ENCODE data around the gene PDZD2. TPM values are rescaled to one million over a fixed set of nuclear protein-coding genes. Genes with fewer than 3 reads are reported as not detected.

The PDZD2 gene
- total and polyA plus RNA-seq, 2 donors (not counting 3 experiments of a cell fraction or from before 2014, with no cell fraction given): 0.66 to 6.9 TPM

DNA sequence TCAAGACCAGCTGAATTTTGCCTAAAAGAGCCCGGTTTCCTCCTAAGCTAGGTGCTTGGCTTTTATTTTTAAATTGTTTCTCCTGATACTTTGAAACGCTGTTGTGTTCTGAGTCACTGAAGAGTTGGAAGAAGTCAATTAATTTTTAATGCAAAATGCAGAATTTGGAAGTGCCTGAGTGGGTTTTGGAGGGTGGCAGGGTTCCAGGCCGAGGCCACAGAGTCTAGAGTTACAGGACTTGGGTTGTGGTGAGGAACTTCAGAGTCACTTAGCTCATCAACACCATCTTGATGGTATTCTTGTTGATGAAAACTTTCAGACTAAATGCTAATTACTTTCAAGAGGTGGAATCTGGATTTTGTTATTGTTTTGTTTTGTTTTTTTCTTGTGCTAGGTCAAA, 130.6 kb downstream of the PDZD2 start:
- BruUV-seq (replicated peaks): no TSS peak
- Histone ChIP-seq H3K9me1 (replicated peaks; ENCODE audit: control insufficient read depth, extremely low read depth, insufficient read depth, low read length) (no peaks in the 10 kb centered on the region), H3K27ac (ENCODE audit: insufficient read depth, low read depth, low read length) (no peak overlapping the region), H3K27me3 (ENCODE audit: control insufficient read depth in 2 of 2, insufficient read depth in 2 of 2, low read length in 2 of 2) (no peaks in the 10 kb centered on the region), H3K79me2 (ENCODE audit: control insufficient read depth, insufficient read depth, low read length) (no peaks in the 10 kb centered on the region), H3K4me1 (ENCODE audit: control insufficient read depth, extremely low read depth, insufficient read depth, low read length) (no peaks in the 10 kb centered on the region), H4K20me1 (replicated peaks; ENCODE audit: control insufficient read depth, extremely low read depth, insufficient read depth, low read length) (no peaks in the 10 kb centered on the region), H3K9me3 (replicated peaks; ENCODE audit: control insufficient read depth, insufficient read depth, low read length) (no peaks in the 10 kb centered on the region), H3K36me3 (ENCODE audit: control insufficient read depth in 2 of 2, extremely low read depth in 1 of 2, insufficient read depth in 2 of 2, low read length in 2 of 2) (no peaks in the 10 kb centered on the region), H2AFZ (ENCODE audit: low read depth, low read length) (no peak overlapping the region), H3K4me2 (ENCODE audit: insufficient read depth, low read length) (no peak overlapping the region), H3K9ac (replicated peaks; ENCODE audit: extremely low read depth, insufficient read depth, low read length) (no peak overlapping the region), H3K4me3 (replicated peaks in 1 of 3; ENCODE audit: insufficient read depth in 1 of 3, low read depth in 1 of 3, low read length in 3 of 3) (no peak overlapping the region)
- intact Hi-C loops (cut with micrococcal nuclease) (no loop called here), dilution Hi-C loops (cut with MboI; ENCODE audit: extremely low pct_ligation_motif_present, low sequenced_read_pairs) (no loop called here)
- ChIA-PET CTCF (no interaction called here), POLR2A (no interaction called here)
- FAIRE-seq (no peak), DNase-seq (ENCODE audit: low read depth, low spot score) (no peak)
- TF ChIP-seq JUN (IDR thresholded peaks at IDR 0.05; ENCODE audit: borderline replicate concordance, insufficient read depth, insufficient read length, low read depth) (no peak), EZH2 (IDR thresholded peaks at IDR 0.05; ENCODE audit: borderline replicate concordance, low read depth, low read length, severe bottlenecking) (no peak), POLR2AphosphoS5 (IDR thresholded peaks at IDR 0.05; ENCODE audit: insufficient read depth, low read depth, low read length) (no peak), MYC (IDR thresholded peaks at IDR 0.05; ENCODE audit: low read depth, low read length) (no peak), GATA2 (IDR thresholded peaks at IDR 0.05; ENCODE audit: insufficient read depth, insufficient read length, low read depth, low read length) (no peak), FOS (IDR thresholded peaks at IDR 0.05; ENCODE audit: borderline replicate concordance, insufficient read depth, low read length) (no peak), POLR2A (IDR thresholded peaks at IDR 0.05; ENCODE audit: low read depth, low read length) (no peak)

DNA sequence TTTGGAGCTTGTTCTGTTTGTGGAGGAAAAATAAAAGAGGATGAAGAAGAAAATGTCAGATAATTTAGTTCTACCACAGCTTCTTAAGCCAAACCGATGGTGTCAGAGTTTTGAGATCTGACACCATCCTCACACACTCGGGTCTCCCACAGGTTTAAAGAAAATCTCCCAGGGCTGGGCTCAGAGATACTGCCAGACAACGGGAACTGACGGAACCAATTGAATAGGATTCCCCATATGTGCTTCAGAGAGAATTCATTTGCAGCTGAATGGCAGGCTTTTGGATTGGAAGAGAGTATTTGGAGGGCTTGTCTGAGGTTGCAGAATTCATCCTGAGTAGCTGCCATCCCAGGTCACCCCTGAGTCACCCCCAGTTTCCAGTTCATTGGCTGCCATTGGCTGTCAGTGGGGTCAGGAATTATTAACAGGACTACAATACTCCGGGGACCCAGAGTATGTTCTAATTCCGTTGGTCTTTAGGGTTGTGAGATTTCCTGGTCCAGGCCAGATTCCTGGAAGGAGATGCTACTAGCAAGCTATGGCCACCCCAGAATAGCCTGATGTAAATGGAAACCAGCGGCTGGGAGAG, 131.3 kb downstream of the PDZD2 start:
- no peaks in the 10 kb centered on the region for H3K27me3 ChIP-seq (ENCODE audit: control insufficient read depth in 2 of 2, insufficient read depth in 2 of 2, low read length in 2 of 2)
- TF ChIP-seq EZH2 (IDR thresholded peaks at IDR 0.05; ENCODE audit: borderline replicate concordance, low read depth, low read length, severe bottlenecking) (no peak), GATA2 (IDR thresholded peaks at IDR 0.05; ENCODE audit: insufficient read depth, insufficient read length, low read depth, low read length) (no peak), MYC (IDR thresholded peaks at IDR 0.05; ENCODE audit: low read depth, low read length) (no peak), FOS (IDR thresholded peaks at IDR 0.05; ENCODE audit: borderline replicate concordance, insufficient read depth, low read length) (no peak), POLR2A (IDR thresholded peaks at IDR 0.05; ENCODE audit: low read depth, low read length) (no peak), JUN (IDR thresholded peaks at IDR 0.05; ENCODE audit: borderline replicate concordance, insufficient read depth, insufficient read length, low read depth) (no peak)
- TF ChIP-seq, protein P1, sequence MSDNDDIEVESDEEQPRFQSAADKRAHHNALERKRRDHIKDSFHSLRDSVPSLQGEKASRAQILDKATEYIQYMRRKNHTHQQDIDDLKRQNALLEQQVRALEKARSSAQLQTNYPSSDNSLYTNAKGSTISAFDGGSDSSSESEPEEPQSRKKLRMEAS (IDR thresholded peaks at IDR 0.05; ENCODE audit: insufficient read depth, insufficient read length): no peak
- TF ChIP-seq, protein P2, sequence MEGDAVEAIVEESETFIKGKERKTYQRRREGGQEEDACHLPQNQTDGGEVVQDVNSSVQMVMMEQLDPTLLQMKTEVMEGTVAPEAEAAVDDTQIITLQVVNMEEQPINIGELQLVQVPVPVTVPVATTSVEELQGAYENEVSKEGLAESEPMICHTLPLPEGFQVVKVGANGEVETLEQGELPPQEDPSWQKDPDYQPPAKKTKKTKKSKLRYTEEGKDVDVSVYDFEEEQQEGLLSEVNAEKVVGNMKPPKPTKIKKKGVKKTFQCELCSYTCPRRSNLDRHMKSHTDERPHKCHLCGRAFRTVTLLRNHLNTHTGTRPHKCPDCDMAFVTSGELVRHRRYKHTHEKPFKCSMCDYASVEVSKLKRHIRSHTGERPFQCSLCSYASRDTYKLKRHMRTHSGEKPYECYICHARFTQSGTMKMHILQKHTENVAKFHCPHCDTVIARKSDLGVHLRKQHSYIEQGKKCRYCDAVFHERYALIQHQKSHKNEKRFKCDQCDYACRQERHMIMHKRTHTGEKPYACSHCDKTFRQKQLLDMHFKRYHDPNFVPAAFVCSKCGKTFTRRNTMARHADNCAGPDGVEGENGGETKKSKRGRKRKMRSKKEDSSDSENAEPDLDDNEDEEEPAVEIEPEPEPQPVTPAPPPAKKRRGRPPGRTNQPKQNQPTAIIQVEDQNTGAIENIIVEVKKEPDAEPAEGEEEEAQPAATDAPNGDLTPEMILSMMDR (IDR thresholded peaks at IDR 0.05; ENCODE audit: extremely low read depth in 1 of 2, insufficient read depth in 1 of 2, low read depth in 1 of 2, low read length in 2 of 2): no peak
- H3K79me2 ChIP-seq (ENCODE audit: control insufficient read depth, insufficient read depth, low read length): no peaks in the 10 kb centered on the region
- POLR2A ChIA-PET: no interaction called here
- no peak overlapping the region for H3K4me2 ChIP-seq (ENCODE audit: insufficient read depth, low read length)
- H4K20me1 ChIP-seq (replicated peaks; ENCODE audit: control insufficient read depth, extremely low read depth, insufficient read depth, low read length): no peaks in the 10 kb centered on the region
- no peak overlapping the region for H3K27ac ChIP-seq (ENCODE audit: insufficient read depth, low read depth, low read length)
- no peak overlapping the region for H3K4me3 ChIP-seq (replicated peaks in 1 of 3; ENCODE audit: insufficient read depth in 1 of 3, low read depth in 1 of 3, low read length in 3 of 3)
- CTCF ChIA-PET: no interaction called here
- no peaks in the 10 kb centered on the region for H3K4me1 ChIP-seq (ENCODE audit: control insufficient read depth, extremely low read depth, insufficient read depth, low read length)
- FAIRE-seq: no peak
- BruUV-seq (replicated peaks): no TSS peak
- DNase-seq (ENCODE audit: low read depth, low spot score): no peak
- intact Hi-C loops (cut with micrococcal nuclease) (no loop called here), dilution Hi-C loops (cut with MboI; ENCODE audit: extremely low pct_ligation_motif_present, low sequenced_read_pairs) (no loop called here)
- H2AFZ ChIP-seq (ENCODE audit: low read depth, low read length): no peak overlapping the region
- H3K9me3 ChIP-seq (replicated peaks; ENCODE audit: control insufficient read depth, insufficient read depth, low read length): no peaks in the 10 kb centered on the region
- H3K9ac ChIP-seq (replicated peaks; ENCODE audit: extremely low read depth, insufficient read depth, low read length): no peak overlapping the region
- H3K36me3 ChIP-seq (ENCODE audit: control insufficient read depth in 2 of 2, extremely low read depth in 1 of 2, insufficient read depth in 2 of 2, low read length in 2 of 2): no peaks in the 10 kb centered on the region
- H3K9me1 ChIP-seq (replicated peaks; ENCODE audit: control insufficient read depth, extremely low read depth, insufficient read depth, low read length): no peaks in the 10 kb centered on the region

Measured in endothelial cell of umbilical vein (primary cell).